IMR-90 (cell line): Measurements from ENCODE around the gene KDM3A. TPM values are rescaled to one million over a fixed set of nuclear protein-coding genes. Genes with fewer than 3 reads are reported as not detected.

ENCODE experiments used
- ATAC-seq: fragments of 200-7000 bp; cut with Tn5 transposase; 2 replicates; pipeline ENCODE4 v1.9.1; 2020; ENCODE audit warnings: low read depth, mild to moderate bottlenecking, moderate library complexity
- BruUV-seq: library from RNA; stranded (reverse); fragments of 400-500 nt; replicated peaks from 2 replicates; lab custom pipeline; 2021; lab: Mats Ljungman, UMichigan
- CTCF ChIA-PET: fragments of 300-600 bp; formaldehyde crosslinking; extraction: SDS; loops from one replicate; lab custom pipeline; 2021; ENCODE audit warnings: antibody characterized with exemption; lab: Yijun Ruan, JAX
- POLR2A ChIA-PET: fragments of 300-600 bp; sonication (Branson Sonifier 250); formaldehyde crosslinking; loops from one replicate; lab custom pipeline; 2022; ENCODE audit warnings: antibody characterized with exemption; ENCODE audit not compliant: unreplicated experiment; lab: Charles Lee
- DNase-seq: peaks from one replicate; pipeline ENCODE4 v3.0.0; 2013
- H2AFZ ChIP-seq: replicated peaks from 2 replicates; pipeline ENCODE3; 2013; ENCODE audit warnings: low read length, mild to moderate bottlenecking; ENCODE audit not compliant: poor library complexity
- H2AK5ac ChIP-seq: 2 replicates; pipeline ENCODE4 v1.6.1; 2013; ENCODE audit warnings: low read depth, low read length, inconsistent platforms
- H2AK9ac ChIP-seq: replicated peaks from 2 replicates; pipeline ENCODE3; 2013; ENCODE audit warnings: mild to moderate bottlenecking, low read depth, low read length, moderate library complexity; ENCODE audit not compliant: poor library complexity
- H2BK120ac ChIP-seq: 2 replicates; pipeline ENCODE4 v1.6.1; 2013; ENCODE audit warnings: low read depth, low read length, inconsistent platforms
- H2BK15ac ChIP-seq: 3 replicates; pipeline ENCODE4 v1.6.1; 2013; ENCODE audit warnings: low read depth, low read length, inconsistent platforms
- H2BK20ac ChIP-seq: 2 replicates; pipeline ENCODE4 v1.6.1; 2013; ENCODE audit warnings: low read depth, mild to moderate bottlenecking, inconsistent platforms, low read length, moderate library complexity
- H2BK5ac ChIP-seq: 2 replicates; pipeline ENCODE4 v1.6.1; 2013; ENCODE audit warnings: mild to moderate bottlenecking, low read depth, low read length, inconsistent platforms; ENCODE audit not compliant: poor library complexity, severe bottlenecking
- H3K14ac ChIP-seq: replicated peaks from 2 replicates; pipeline ENCODE4 v1.6.1; 2013; ENCODE audit warnings: low read depth, low read length, inconsistent platforms
- H3K18ac ChIP-seq: 2 replicates; pipeline ENCODE4 v1.6.1; 2013; ENCODE audit warnings: low read depth, low read length, control low read depth
- H3K23ac ChIP-seq: 2 replicates; pipeline ENCODE4 v1.6.1; 2013; ENCODE audit warnings: low read depth, low read length, inconsistent platforms
- H3K27ac ChIP-seq: 2 replicates; pipeline ENCODE4 v1.5.1; 2013; ENCODE audit warnings: mild to moderate bottlenecking, control low read depth, low read length; ENCODE audit not compliant: insufficient read depth
- H3K27me3 ChIP-seq: 2 replicates; pipeline ENCODE4 v1.6.1; 2013; ENCODE audit warnings: low read length; ENCODE audit not compliant: control insufficient read depth, insufficient read depth
- H3K36me3 ChIP-seq: 2 replicates; pipeline ENCODE4 v1.6.1; 2013; ENCODE audit warnings: low read length, mixed read lengths; ENCODE audit not compliant: control insufficient read depth, insufficient read depth
- H3K4ac ChIP-seq: 2 replicates; pipeline ENCODE4 v1.6.1; 2013; ENCODE audit warnings: low read depth, low read length, inconsistent platforms
- H3K4me1 ChIP-seq: 2 replicates; pipeline ENCODE4 v1.6.1; 2013; ENCODE audit warnings: low read length, mixed read lengths; ENCODE audit not compliant: control insufficient read depth, insufficient read depth
- H3K4me2 ChIP-seq: 2 replicates; pipeline ENCODE4 v1.6.1; 2013; ENCODE audit warnings: low read depth, mild to moderate bottlenecking, control low read depth, low read length, moderate library complexity
- H3K4me3 ChIP-seq: 2 replicates; pipeline ENCODE4 v1.5.1; 2013; ENCODE audit warnings: low read depth, mild to moderate bottlenecking, control low read depth, low read length, moderate library complexity; ENCODE audit not compliant: insufficient read depth
- H3K56ac ChIP-seq: 2 replicates; pipeline ENCODE4 v1.6.1; 2013; ENCODE audit warnings: low read length, inconsistent platforms; ENCODE audit not compliant: insufficient read depth; ENCODE audit errors: extremely low read depth
- H3K79me1 ChIP-seq, 2 experiments: 2 replicates each; pipeline ENCODE4 v1.6.1; 2013; ENCODE audit warnings: low read length in 2 of 2, inconsistent platforms in 1 of 2, low read depth in 1 of 2
- H3K9ac ChIP-seq: 2 replicates; pipeline ENCODE4 v1.6.1; 2013; ENCODE audit warnings: low read depth, low read length, control low read depth
- H3K9me1 ChIP-seq: 2 replicates; pipeline ENCODE4 v1.6.1; 2013; ENCODE audit warnings: low read length, inconsistent platforms; ENCODE audit not compliant: insufficient read depth
- H3K9me3 ChIP-seq: 2 replicates; pipeline ENCODE4 v1.6.1; 2013; ENCODE audit warnings: low read length; ENCODE audit not compliant: control insufficient read depth, insufficient read depth
- H4K20me1 ChIP-seq: 2 replicates; pipeline ENCODE4 v1.6.1; 2013; ENCODE audit warnings: low read length, inconsistent platforms; ENCODE audit not compliant: insufficient read depth
- H4K5ac ChIP-seq: 2 replicates; pipeline ENCODE4 v1.6.1; 2013; ENCODE audit warnings: mild to moderate bottlenecking, low read depth, low read length, control low read depth
- H4K8ac ChIP-seq, 2 experiments: 2 replicates each; pipeline ENCODE4 v1.6.1; 2013; ENCODE audit warnings: low read depth in 2 of 2, low read length in 2 of 2, control low read depth in 1 of 2, inconsistent platforms in 1 of 2
- H4K91ac ChIP-seq: 2 replicates; pipeline ENCODE4 v1.6.1; 2013; ENCODE audit warnings: low read depth, low read length, inconsistent platforms; ENCODE audit not compliant: insufficient read depth
- BHLHE40 ChIP-seq: fragments of 150-350 bp; IDR thresholded peaks from 2 replicates; pipeline ENCODE4 v1.6.1; 2016; ENCODE audit warnings: mild to moderate bottlenecking, low read depth, low read length
- CEBPB ChIP-seq: IDR thresholded peaks from 2 replicates; pipeline ENCODE4 v1.6.1; 2012; ENCODE audit warnings: low read depth, low read length, improper control_type of control experiment
- CHD1 ChIP-seq: IDR thresholded peaks from 2 replicates; pipeline ENCODE4 v1.6.1; 2012; ENCODE audit warnings: low read depth, low read length, improper control_type of control experiment
- CTCF ChIP-seq: conservative IDR thresholded peaks from 2 replicates; pipeline ENCODE4 v1.5.1; 2012; ENCODE audit warnings: mild to moderate bottlenecking, low read depth, low read length, improper control_type of control experiment
- ELK1 ChIP-seq: fragments of 150-350 bp; IDR thresholded peaks from 2 replicates; pipeline ENCODE4 v1.6.1; 2016; ENCODE audit warnings: low read depth, mild to moderate bottlenecking, low read length, moderate library complexity, borderline replicate concordance
- FOS ChIP-seq: fragments of 150-350 bp; IDR thresholded peaks from 2 replicates; pipeline ENCODE4 v1.6.1; 2016; ENCODE audit warnings: low read depth, low read length
- MAFK ChIP-seq: IDR thresholded peaks from 2 replicates; pipeline ENCODE4 v1.6.1; 2012; ENCODE audit warnings: low read depth, low read length, improper control_type of control experiment
- MAZ ChIP-seq: IDR thresholded peaks from 2 replicates; pipeline ENCODE4 v1.6.1; 2012; ENCODE audit warnings: low read depth, mild to moderate bottlenecking, low read length, improper control_type of control experiment, moderate library complexity, borderline replicate concordance
- MXI1 ChIP-seq: IDR thresholded peaks from 2 replicates; pipeline ENCODE4 v1.6.1; 2012; ENCODE audit warnings: low read depth, mild to moderate bottlenecking, low read length, moderate library complexity, borderline replicate concordance
- NFE2L2 ChIP-seq: fragments of 150-350 bp; IDR thresholded peaks from 2 replicates; pipeline ENCODE4 v1.6.1; 2016; ENCODE audit warnings: low read depth, mild to moderate bottlenecking, low read length
- POLR2A ChIP-seq: IDR thresholded peaks from 2 replicates; pipeline ENCODE4 v1.6.1; 2012; ENCODE audit warnings: mild to moderate bottlenecking, low read depth, low read length
- RAD21 ChIP-seq: IDR thresholded peaks from 2 replicates; pipeline ENCODE4 v1.6.1; 2012; ENCODE audit warnings: low read length, improper control_type of control experiment
- RCOR1 ChIP-seq: IDR thresholded peaks from 2 replicates; pipeline ENCODE4 v1.6.1; 2012; ENCODE audit warnings: mild to moderate bottlenecking, low read length, improper control_type of control experiment; ENCODE audit not compliant: insufficient replicate concordance
- RFX5 ChIP-seq: IDR thresholded peaks from 2 replicates; pipeline ENCODE4 v1.8.0; 2012; ENCODE audit warnings: low read depth, mild to moderate bottlenecking, low read length, moderate library complexity
- SMC3 ChIP-seq: fragments of 150-350 bp; IDR thresholded peaks from 2 replicates; pipeline ENCODE4 v1.6.1; 2016; ENCODE audit warnings: low read depth, mild to moderate bottlenecking, antibody characterized with exemption, low read length, moderate library complexity
- USF2 ChIP-seq: fragments of 150-350 bp; IDR thresholded peaks from 2 replicates; pipeline ENCODE4 v1.6.1; 2017; ENCODE audit warnings: mild to moderate bottlenecking, antibody characterized with exemption, low read length, low read depth
- WGBS, 2 experiments: methylation state at CpG; one replicate each; pipeline versions ENCODE4 v1.1.5 to v1.1.7; 2013; ENCODE audit warnings: missing lambda C conversion rate in 2 of 2; ENCODE audit not compliant: insufficient read length in 1 of 2; ENCODE audit errors: extremely low coverage in 2 of 2; 5-methylcytosine and 5-hydroxymethylcytosine counted together
- dilution Hi-C: fragments of 300-500 bp; cut with HindIII; formaldehyde crosslinking; loops from one replicate; pipeline ENCODE4 v1.14.3; 2018; ENCODE audit warnings: low sequenced_read_pairs; ENCODE audit not compliant: unreplicated experiment
- in situ Hi-C: fragments of 300-500 bp; cut with MboI; formaldehyde crosslinking; loops from 3 replicates; pipeline ENCODE4 v1.14.3; 2019; ENCODE audit warnings: low sequenced_read_pairs, inconsistent platforms, mixed read lengths
- intact Hi-C: fragments of 100-400 bp; cut with micrococcal nuclease; formaldehyde crosslinking; loops from 2 replicates; pipeline ENCODE4 v1.10.0; 2022
- polyA plus RNA-seq, 3 experiments: library from polyadenylated mRNA; depleted of rRNA; stranded (reverse); fragments of >200 nt; gene quantifications; 2 replicates each; pipeline ENCODE4 v1.2.3, GENCODE V29; 2012; ENCODE audit warnings: low replicate concordance in 1 of 3
- total RNA-seq: library from RNA; depleted of rRNA; stranded (reverse); fragments of >200 nt; gene quantifications from 2 replicates; pipeline ENCODE4 v1.2.3, GENCODE V29; 2012

The KDM3A gene
- total and polyA plus RNA-seq, 2 of the 4 experiments (the other 2 are of a cell fraction) = 24.8 to 33.3 TPM

- Histone ChIP-seq H2BK120ac (no peak overlapping the region), H3K27me3 (no peaks in the 10 kb centered on the region), H4K8ac (no peak overlapping the region), H3K56ac (no peak overlapping the region), H3K27ac (no peak overlapping the region), H3K23ac (no peak overlapping the region), H2BK15ac (no peak overlapping the region), H2AK5ac (no peak overlapping the region), H2BK5ac (no peak overlapping the region), H2BK20ac (no peak overlapping the region), H3K9me1 (0 out of 2 replicates have a peak, but pooled peaks cover 4% of the 10 kb centered on the region), H3K18ac (no peak overlapping the region), H3K4ac (no peak overlapping the region), H3K4me1 (no peaks in the 10 kb centered on the region), H3K9me3 (no peaks in the 10 kb centered on the region), H3K36me3 (peaks cover 11% of the 10 kb centered on the region), H3K4me2 (no peak overlapping the region), H4K91ac (no peak overlapping the region), H4K5ac (no peak overlapping the region), H3K4me3 (no peak overlapping the region), H4K20me1 (no peaks in the 10 kb centered on the region; the same call in 1 of the 2 replicates), H3K9ac (no peak overlapping the region), H2AFZ (no peak overlapping the region), H3K14ac (no peak overlapping the region), H3K79me1 (peaks cover 3 to 9% of the 10 kb centered on the region in 2 experiments; a peak in 2 of 4 replicates), H2AK9ac (no peak overlapping the region)
- no CpG with 5 or more reads among the region's 4 CpGs for WGBS, 2 experiments
- TF ChIP-seq MAFK (no peak), CTCF (no peak), ELK1 (no peak), FOS (no peak), RAD21 (no peak), MXI1 (no peak), USF2 (no peak), SMC3 (no peak), NFE2L2 (no peak), CEBPB (no peak), RCOR1 (no peak), MAZ (no peak), RFX5 (no peak), POLR2A (no peak), BHLHE40 (no peak), CHD1 (no peak)
- in situ Hi-C loops (loop anchor here (10.0 kb wide), 1 partner anchor 93 kb away; no protein-coding TSS in a partner anchor), dilution Hi-C loops (no loop called here), intact Hi-C loops (no loop called here)
- ATAC-seq (no peak), DNase-seq (no peak)
- POLR2A ChIA-PET = no interaction called here
- CTCF ChIA-PET = no interaction called here
- BruUV-seq = no TSS peak
These were observed 70.9 kb downstream of the KDM3A start for GRCh38 chr2:86512034-86512433.
